NCI-H69 (cell line): ENCODE measurements around the gene OR10G6.
"Not testable (repeated sequence)": the region's sequence is repeated elsewhere in the genome, so short reads cannot be mapped to it uniquely, and the experiment has no call there.

Experiments used
- DNase-seq: peaks from one replicate; lab custom pipeline; 2025; lab: John Stamatoyannopoulos, UW

The OR10G6 gene

GRCh38 chr11:123995119-123995518 lies at the start of gene OR10G6:
Gene OR10G6 (minus strand): TSS chr11:123995161. CDS start chr11:123995161, 0 bp downstream.
- no peak for DNase-seq

DNA sequence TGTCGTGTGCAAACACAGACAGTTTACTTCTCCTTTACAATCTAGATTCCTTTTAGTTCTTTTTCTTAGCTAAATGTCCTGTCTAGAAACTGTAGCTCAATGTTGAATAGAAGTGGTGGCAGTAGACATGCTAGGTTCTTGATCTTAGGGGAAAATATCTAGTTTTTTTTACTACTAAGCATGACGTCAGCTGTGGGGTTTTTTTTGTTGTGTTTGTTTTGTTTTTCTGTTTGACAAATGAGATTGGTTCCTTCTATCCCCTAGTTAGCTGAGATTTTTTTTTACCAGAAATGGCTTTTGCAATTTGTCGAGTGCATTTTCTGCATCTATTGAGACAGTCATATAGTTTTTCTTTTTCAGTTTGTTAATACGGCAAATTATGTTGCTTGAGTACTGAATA lies 48.5 kb upstream of the OR10G6 start:
- DNase-seq, result no peak

GRCh38 chr11:124041254-124041653 lies 46.3 kb upstream of the OR10G6 start, which contains the start of gene OR10G7:
Gene OR10G7 (minus strand): TSS chr11:124041325. CDS start chr11:124039001, 2,324 bp downstream.
- DNase-seq, result no peak

- DNase-seq, result no peak
These were observed 44.6 kb upstream of the OR10G6 start for GRCh38 chr11:124039557-124039956.

- DNase-seq, result no peak
These were observed 41.7 kb upstream of the OR10G6 start for GRCh38 chr11:124036666-124037065.

DNA sequence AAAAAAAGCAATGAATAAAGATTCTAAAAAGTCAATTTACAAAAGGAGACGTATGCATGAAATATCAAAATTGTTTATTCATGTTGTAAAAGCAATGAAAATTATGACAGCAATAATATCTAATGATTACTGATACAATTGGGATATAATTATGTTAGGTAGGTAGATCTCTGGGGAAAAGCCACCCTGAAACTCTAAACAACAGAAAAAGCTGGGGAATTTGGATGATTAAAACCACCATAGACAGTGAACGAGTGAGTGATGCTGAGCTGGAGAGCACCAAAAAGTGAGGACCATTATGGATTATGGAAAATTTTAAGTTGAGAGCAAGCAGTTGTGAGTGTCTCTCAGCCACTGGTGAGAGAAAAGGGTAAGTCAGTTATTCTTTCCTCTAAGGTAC lies 31.5 kb upstream of the OR10G6 start, which contains the start of gene OR10G8:
Gene OR10G8, plus strand, starts transcription at position 301 of the 400 bp plus-strand sequence. CDS start 2,825 bp downstream, outside the sequence.
- no peak for DNase-seq

DNA sequence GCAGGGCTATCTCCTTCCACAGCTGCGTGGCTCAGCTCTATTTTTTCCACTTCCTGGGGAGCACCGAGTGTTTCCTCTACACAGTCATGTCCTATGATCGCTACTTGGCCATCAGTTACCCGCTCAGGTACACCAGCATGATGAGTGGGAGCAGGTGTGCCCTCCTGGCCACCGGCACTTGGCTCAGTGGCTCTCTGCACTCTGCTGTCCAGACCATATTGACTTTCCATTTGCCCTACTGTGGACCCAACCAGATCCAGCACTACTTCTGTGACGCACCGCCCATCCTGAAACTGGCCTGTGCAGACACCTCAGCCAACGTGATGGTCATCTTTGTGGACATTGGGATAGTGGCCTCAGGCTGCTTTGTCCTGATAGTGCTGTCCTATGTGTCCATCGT lies 20.9 kb upstream of the OR10G6 start:
- DNase-seq, result not testable (repeated sequence)

- no peak for DNase-seq
These were observed 17.7 kb upstream of the OR10G6 start, which contains the start of gene OR10G4 for GRCh38 chr11:124012697-124013096. Gene OR10G4 (plus strand): TSS chr11:124012997. CDS start chr11:124015575, 2,578 bp downstream.

DNA sequence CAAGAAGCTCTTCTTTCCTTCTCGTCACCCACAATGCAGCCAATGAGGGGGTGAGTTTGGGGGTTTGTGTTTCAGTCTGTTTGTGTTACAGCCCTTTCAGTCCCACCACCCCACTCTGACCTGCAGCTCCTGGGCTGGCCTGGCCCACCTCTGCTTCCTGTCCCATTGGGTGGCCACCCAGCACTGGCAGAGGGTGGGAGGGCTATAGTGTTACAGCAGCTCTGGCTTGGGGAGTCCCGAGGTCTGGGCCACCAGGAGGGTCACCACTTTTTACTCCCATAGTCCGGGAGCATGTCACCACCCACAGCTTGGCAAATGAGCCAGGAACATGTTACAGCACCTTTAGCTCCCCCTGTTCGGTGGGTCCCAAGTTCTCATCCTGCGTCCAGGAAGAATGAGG lies 15.7 kb downstream of the OR10G6 start:
- DNase-seq, result no peak

GRCh38 chr11:123977731-123978347 lies 17.1 kb downstream of the OR10G6 start, which contains the start of gene OR10S1:
Gene OR10S1 (minus strand): TSS chr11:123977781. CDS start chr11:123977664, 117 bp downstream.
- DNase-seq, result no peak

DNA sequence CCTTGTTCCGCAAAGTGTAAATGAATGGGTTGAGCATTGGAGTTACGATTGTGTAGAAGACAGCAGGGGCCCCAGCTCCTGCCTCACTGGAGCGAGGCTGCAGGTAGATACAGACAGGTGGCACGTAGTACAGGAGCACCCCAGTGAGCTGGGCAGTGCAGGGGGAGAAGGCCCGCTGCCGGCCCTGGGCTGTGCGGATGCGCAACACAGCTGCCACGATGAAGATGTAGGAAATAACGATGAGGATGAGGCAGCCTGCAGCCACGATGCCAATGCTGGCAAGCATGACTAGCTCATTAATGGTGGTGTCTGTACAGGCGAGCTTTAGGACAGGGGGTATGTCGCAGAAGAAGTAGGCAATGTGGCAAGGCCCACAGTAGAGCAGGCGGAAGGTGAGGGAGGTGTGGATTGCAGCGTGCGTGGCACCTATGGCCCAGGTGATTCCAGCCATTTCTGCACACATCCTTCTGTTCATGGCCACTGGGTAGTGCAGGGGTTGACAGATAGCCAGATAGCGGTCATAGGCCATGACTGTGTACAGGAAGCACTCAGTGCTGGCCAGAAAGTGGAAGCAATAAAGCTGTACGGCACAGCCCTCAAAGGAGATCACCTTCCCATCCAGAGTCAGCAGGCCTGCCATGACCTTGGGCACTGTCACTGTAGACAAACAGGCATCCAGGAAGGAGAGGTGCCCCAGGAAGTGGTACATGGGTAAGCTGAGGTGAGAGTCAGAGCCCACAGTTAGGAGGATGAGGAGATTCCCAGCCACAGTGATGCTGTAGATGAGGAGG lies 18.0 kb downstream of the OR10G6 start:
- no peak for DNase-seq

DNA sequence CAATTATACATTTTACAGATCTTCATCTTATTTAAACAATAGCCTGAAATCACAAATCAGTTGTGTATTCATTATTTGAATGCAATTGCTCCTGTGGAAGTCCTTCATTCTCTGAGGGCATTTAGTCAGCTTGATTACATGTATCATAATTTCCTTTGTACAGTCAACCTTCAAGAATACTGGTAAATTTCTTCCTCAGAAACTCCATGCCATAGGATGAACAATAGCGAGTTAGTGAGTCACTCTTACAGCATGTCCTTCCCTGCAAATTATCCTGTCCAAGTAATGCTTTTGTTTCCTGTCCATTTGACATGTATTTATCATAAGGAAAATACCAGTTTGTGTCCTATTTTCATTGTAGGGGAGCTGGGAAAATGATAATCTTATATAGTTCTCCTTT lies 21.1 kb downstream of the OR10G6 start:
- DNase-seq, result no peak

DNA sequence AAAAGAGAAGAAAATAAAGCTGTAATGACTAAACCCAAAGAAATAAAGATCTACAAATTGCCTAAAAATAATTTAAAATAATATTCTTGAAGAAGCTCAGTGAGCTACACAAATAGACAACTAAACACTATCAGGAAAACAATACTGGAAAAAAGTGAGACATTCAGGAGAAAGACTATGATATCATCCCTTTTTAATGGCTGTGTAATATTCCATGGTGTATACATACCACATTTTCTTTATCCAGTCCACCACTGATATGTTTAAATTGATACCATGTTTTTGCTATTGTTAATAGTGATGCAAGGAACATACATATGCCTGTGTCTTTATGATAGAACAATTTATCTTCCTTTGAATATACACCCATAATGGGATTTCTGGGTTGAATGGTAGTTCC lies 38.2 kb downstream of the OR10G6 start:
- no peak for DNase-seq

- DNase-seq, result no peak
These were observed 49.8 kb downstream of the OR10G6 start for GRCh38 chr11:123945132-123945531.
